GM18519 (cell line): ENCODE measurements around the gene APBA3.

ENCODE experiments used
- ATAC-seq: cut with Tn5 transposase; IDR thresholded peaks from one replicate; pipeline ENCODE4 v1.9.1; 2021; ENCODE audit warnings: mild to moderate bottlenecking, moderate library complexity; ENCODE audit not compliant: unreplicated experiment, low FRiP score

APBA3 gene

DNA sequence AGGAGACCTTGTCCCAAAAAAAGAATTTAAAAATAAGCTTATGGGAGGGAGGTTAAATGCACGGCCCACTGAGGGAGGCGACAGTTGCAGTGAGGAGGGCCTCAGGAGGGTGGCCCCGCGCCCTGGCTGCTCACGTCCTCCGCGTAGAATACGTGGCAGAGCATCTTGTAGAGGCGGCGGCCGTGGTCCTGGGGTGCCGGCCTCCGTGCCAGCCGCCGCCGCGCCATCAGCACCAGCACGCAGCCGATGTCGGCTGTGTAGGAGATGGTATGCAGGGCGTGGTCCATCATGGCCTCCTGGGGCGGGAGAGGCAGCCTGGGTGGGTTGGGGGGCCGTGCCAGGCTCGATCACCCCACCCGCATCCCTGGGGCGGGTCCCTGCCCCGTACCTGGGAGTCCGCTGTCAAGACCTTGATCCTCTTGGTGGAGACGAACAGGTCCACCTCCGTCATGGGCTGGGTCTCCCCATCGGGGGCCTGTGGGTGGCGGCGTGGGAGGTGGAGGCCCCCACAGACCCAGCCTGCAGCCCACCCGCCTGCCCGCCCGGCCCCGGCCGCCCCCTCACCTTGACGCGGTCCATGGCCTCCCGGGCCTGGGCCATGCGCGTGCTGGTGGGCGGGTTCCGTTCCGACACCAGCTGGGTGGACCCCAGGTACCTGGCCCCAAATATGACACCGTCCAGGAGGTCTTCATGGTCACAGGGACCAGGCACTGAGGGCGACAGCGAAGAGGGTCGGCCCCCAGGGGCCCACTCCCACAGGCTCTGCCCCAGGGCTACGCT, 7.7 kb downstream of the APBA3 start:
- ATAC-seq, result no peak

DNA sequence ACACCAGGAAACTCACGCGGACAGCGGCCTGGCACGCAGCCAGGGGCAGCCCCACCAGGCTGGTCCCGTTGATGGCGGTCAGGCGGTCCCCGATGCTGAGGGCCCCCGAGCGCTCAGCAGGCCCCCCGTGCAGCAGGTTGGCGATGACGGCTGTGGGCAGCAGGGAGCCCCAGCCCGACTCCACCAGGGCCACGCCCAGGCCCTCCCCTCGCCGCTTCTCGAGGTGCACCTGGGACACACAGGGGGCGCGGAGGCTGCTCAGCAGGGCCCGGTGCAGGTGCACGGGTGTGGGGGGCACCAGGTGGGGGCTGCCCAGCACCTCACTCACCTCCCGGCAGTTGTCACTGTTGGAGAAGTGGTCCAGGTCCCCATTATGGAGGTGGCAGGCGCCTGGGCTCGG, 9.0 kb downstream of the APBA3 start:
- no peak for ATAC-seq

DNA sequence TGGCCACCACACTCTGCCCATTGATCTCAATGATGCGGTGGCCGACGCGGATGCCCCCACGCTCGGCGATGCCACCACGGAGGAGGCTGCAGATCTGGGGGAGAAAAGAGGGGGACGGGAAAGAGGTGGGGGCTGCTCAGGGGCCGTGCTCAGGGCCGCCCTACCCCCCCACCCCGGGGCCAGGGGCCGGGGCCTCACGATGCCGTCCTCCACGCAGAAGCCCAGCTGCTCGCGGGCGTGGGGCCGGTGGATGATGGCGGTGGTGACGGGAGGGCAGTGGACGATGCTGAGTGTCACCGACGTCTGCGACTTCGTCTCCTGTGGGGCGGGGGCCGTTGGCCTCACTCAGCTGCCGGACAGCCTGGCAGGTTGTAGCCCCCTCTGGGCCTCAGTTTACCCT, 10.3 kb downstream of the APBA3 start:
- no peak for ATAC-seq

DNA sequence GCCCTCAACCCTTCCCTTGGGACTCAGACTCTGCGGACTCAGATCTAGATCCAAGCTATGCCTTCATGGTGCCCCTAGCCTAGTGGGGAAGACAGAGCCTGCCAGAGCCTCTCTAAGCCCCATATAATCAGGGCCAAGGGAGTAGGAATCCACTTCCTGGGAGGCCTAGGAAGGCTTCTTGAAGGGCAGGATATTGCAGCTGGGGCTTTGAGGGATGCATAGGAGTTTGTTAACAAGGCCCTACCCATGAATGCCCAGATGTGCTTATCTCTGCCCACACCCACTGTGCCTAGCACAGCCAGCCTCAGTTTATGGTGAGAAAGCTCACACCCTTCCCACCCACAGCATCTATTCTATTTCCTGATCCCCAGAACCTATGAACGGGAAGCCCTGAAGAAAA, 11.3 kb downstream of the APBA3 start:
- ATAC-seq, result no peak

DNA sequence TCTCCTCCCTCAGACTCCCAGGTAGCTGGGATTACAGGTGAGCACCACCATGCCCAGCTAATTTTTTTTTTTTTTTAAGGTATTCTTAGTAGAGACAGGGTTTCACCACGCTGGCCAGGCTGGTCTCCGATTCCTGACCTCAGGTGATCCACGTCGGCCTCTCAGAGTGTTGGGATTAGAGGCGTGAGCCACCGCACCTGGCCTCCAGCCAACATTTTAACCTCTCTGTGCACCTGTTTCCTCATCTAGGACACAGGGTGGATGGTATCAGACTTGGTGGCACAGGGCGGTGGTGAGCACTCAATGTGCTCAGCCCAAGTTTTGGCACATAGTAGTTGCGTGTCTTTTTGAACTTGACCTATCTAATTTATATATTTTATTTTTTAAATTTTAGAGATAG, 12.5 kb downstream of the APBA3 start:
- no peak for ATAC-seq

DNA sequence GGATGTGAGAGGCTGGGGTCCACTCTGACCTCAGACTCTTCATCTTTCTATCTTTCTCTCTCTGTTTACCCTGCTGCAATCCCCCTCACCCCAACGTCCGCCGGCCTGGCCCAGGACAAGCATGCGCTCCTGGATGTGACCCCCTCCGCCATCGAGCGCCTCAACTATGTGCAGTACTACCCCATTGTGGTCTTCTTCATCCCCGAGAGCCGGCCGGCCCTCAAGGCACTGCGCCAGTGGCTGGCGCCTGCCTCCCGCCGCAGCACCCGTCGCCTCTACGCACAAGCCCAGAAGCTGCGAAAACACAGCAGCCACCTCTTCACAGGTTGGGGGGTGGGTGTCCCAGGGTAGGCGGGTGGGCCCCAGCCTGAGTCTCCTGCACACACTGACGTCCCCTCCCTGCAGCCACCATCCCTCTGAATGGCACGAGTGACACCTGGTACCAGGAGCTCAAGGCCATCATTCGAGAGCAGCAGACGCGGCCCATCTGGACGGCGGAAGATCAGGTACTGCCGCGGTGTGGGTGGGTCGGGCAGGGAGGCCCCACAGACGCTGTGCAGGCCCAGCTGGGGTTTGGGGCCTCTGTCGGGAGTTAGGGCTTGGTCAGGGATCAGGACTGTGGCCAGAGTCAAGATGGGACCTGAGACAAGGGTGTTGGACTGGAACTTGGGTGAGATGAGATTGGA, 15.0 kb downstream of the APBA3 start:
- no peak for ATAC-seq

DNA sequence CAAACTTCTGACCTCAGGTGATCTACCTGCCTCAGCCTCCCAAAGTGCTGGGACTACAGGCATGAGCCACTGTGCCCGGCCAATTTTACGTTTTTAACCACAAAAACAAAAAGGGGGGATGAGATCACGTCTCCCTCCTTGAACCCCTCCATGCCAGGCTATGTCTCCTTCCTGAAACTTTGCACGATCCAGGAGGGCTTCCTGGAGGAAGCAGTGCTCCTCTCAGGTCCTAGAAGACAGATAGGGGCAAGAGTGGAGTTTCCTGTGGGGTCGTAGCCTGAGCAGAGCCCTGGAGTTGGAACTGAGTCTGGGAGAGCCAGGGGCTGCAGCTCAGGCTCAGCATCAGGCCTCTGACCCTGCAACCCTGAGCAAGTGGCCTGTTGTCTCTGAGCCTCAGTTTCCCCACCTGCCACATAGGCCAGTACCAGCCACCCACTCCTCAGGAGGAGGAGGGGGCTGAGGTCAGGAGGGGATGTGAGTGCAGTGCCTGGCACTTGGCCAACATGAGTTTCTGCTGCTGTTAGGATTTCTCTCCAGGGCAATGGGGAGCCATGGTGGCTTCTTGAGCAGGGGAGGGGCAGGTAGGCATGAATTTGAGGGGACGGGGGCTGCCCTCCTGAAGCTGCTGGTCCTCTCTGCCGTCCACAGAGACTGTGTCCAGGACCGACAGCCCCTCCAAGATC, 16.0 kb downstream of the APBA3 start:
- no peak for ATAC-seq

DNA sequence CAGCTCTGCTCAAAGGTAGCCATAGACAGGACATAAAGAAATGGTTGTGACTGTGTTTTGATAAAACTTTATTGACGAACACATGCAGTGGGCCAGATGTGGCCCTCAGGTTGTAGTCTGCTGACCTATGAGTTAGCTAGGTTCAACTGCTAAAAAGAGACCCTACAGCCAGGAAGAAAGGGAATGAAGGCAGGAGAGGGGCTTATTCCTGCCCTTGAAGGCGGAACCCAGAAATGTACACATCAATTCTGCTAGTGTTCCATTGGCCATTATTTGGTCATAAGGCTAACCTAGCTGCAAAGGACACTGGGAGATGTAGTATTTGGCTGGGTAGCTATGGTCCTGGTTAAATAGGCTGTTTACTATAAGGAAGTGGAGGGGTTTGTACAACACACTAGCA, 18.0 kb downstream of the APBA3 start:
- ATAC-seq, result no peak

DNA sequence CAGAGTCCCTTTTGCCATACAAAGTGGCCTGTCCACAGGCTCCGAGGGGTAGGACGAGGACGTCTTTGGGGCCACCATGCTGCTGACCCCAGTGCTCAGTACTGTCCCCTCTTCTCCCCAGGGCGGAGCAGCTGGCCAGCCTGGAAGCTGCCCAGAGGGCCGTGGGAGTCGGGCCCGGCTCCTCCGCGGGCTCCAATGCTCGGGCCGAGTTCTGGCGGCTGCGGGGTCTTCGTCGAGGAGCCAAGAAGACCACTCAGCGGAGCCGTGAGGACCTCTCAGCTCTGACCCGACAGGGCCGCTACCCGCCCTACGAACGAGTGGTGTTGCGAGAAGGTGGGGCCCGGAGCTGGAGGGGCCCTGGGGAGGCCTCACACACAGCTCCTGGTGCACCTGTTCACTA, 21.1 kb downstream of the APBA3 start:
- ATAC-seq, result no peak

DNA sequence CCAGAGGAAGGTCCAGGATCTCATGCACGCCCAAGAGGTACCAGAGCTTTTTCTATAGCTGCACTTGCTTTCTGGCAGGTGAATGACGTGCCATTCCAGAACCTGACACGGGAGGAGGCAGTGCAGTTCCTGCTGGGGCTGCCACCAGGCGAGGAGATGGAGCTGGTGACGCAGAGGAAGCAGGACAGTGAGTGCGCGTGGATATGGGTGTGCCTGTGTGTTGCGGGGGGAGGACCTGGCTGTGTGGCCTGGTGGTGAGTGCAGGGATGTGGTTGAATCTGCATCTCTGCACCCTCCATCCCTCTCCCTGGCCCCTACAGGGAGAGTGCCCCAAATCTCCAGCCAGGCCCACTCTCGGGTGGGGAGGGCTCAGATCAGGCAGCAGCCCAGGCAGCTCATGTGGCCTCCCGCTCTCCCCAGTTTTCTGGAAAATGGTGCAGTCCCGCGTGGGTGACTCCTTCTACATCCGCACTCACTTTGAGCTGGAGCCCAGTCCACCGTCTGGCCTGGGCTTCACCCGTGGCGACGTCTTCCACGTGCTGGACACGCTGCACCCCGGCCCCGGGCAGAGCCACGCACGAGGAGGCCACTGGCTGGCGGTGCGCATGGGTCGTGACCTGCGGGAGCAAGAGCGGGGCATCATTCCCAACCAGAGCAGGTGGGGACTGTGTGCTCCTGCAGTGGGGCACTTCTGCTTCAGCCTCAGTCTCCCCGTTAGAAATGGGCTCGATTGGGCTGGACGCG, 22.8 kb downstream of the APBA3 start:
- ATAC-seq, result no peak

DNA sequence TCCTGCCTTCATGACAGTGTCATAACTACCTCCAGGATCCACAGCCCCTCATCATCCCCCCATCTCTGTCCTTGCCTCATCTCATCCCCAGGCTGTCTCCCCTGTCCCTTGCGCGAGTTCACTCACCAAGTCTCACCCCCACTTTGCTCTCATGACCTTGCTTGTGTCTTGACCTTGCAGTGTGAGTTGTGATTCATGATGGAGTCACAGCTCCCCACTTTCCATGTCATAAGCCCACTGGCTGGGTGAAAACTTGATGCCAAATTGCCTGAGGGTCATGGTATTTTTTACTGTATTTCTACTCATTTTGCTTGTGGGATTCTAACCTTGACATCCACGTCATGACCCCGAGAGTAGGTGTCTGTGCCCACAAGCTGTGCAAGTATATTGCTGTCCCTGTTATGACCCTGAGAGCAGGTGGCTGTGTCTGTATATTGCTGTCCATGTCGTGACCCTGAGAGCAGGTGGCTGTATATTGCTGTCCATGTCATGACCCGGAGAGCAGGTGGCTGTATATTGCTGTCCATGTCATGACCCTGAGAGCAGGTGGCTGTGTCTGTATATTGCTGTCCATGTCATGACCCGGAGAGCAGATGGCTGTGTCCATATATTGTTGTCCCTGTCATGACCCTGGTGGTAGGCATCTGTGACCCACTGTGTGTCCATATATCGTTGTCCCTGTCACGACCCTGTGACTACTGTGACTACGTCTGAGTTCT, 23.8 kb downstream of the APBA3 start:
- ATAC-seq, result no peak

DNA sequence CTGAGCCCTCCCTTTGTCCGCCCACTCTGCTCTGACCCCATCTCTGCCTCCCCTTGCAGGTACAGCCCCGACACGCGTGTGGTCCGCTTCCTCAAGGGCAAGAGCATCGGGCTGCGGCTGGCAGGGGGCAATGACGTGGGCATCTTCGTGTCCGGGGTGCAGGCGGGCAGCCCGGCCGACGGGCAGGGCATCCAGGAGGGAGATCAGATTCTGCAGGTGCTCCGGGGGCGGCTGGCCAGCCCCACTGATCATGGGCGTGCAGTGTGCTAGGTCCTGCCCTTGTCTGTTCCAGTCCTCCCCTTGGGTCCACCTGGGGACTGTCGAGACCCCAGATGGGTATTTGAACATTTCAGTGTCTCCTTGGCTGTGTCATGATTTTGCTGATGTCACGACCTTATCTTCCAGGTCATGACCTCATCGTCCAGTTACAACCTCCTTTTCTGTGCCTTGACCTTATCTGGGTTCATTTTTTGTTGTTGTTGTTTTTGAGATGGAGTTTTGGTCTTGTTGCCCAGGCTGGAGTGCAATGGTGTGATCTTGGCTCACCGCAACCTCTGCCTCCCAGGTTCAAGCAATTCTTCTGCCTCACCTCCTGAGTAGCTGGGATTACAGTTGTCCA, 25.3 kb downstream of the APBA3 start:
- no peak for ATAC-seq

DNA sequence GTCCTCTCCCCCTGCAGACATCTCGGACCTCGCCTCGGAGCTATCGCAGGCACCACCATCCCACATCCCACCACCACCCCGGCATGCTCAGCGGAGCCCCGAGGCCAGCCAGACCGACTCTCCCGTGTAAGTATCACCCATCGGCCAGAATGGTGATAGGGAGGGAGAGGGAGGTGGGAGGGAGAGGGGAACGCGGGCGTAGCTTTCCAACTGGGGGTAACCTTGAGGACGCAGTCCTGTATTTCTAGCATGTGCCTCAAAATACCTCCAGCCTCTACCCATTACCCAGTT, 27.2 kb downstream of the APBA3 start:
- no peak for ATAC-seq

DNA sequence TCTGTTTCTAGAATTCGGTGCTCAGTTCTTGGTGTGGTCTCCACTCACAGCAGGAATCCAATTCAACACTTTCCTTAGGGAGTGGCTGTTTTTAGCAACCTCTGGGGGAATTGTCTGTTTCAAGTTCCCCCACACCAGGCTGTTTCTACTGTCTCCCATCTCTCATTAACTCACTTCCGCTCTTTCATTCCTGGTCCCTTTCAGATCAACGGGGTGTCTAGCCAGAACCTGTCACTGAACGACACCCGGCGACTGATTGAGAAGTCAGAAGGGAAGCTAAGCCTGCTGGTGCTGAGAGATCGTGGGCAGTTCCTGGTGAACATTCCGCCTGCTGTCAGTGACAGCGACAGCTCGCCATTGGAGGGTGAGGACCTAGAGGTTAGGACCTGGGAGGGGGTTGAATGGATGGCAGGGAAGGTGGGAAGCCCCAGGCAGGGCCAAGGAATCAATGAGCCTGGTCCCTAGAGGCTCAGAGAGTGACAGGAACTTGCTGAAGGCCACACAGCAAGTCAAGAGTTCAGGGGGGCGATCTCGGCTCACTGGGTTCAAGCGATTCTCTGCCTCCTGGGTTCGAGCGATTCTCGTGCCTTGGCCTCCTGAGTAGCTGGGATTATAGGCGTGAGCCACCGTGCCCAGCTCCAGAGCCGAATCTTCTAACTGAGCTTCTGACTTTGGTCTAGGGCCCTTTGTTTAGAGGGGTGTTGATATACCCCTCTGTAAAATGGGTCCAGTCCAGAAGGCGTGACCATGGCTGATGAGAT, 27.8 kb downstream of the APBA3 start:
- ATAC-seq, result no peak

DNA sequence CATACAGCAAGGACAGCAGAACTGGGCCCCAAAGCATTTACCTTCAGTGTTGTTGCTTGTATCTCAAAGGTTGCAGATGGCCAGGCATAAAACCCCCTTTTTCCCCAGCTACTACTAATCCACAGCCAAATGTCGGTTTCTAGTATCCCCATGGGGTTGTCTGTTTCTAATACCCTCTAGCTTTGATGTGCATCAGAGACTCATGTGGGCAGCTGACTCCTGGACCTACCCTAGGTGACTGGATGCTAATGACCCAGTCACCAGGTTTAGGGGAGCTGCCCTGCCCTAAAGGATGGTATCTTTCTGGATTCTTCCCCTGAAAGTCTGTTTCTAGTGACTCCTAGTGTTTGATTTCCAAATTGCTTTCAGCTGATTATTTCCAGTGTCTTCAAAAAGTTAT, 29.4 kb downstream of the APBA3 start:
- ATAC-seq, result no peak

DNA sequence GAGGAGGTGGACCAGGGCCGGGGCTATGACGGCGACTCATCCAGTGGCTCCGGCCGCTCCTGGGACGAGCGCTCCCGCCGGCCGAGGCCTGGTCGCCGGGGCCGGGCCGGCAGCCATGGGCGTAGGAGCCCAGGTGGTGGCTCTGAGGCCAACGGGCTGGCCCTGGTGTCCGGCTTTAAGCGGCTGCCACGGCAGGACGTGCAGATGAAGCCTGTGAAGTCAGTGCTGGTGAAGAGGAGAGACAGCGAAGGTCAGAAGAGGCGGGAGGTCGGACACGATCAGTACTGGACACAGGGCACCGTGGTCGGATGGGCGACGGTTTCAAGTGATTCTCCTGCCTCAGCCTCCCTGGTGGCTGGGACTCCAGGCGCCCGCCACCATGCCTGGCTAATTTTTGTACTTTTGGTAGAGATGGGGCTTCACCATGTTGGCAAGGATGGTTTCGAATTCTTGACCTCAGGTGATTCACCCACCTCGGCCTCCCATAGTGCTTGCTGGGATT, 31.0 kb downstream of the APBA3 start:
- no peak for ATAC-seq

DNA sequence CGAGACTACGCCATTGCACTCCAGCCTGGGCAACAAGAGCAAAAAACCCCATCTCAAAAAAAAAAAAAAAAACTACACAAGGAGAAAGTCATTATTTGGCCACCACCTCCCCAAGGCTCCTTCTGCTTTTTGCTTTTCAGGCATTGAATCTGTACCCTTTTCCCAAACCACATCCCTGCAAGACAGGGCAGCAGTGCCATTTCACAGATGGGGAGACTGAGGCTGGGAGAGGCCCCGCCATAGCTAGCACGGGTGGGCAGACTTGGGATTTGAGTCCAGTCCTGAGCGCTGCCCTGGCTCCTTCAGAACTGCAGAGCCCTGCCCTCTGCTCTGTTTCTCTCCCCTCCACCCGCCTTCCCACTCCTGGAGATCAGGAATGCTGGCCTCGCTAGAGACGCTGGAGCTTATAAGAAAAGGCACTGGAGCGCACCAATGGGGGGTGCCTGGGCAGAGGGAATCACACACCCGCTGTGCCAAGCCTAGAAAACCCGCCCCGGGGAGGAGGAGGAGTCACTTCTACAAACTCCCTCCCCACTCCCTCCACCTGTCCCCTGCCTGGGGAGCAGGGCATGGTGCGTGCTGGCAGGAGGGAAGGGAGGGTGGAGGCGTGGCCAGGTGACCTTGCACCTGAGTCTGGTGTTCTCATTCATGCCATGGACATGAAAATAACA, 35.7 kb downstream of the APBA3 start:
- ATAC-seq, result no peak

DNA sequence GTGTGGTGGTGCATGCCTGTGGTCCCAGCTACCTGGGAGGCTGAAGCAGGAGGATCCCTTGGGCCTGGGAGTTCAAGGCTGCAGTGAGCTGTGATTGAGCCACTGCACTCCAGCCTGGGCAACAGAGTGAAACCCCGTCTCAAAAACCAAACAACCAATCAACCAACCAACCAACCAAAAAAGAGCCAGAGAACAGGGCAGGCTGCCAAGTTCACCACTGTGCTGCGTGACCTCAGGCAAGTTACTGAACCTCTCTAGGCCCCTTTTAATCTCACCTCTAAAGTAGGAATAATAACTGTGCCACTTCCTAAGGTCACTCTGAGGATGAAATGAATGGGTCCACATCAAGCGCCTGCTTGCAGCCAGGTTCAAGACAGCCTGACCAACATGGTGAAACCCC, 36.4 kb downstream of the APBA3 start:
- ATAC-seq, result no peak

DNA sequence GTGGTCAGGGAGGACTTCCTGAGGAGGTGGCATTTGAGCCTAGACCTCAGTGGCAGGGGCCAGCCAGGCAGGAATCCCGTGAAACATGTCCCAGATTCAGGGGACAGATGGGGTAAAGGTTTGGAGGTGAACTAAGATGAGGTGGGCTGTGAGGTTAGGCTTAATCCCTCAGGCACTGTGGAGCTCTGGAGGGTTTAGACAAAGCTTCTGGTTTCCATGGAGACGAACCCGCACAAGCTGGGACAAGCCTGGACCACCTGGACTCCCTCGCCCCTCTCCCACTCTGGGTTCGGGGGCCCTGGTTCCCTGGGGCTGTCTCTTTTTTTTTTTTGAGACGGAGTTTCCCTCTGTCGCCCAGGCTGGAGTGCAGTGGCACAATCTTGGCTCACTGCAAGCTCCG, 37.6 kb downstream of the APBA3 start:
- ATAC-seq, result no peak
